ENCODE measurements around the gene LRPAP1.

LRPAP1 gene

DNA sequence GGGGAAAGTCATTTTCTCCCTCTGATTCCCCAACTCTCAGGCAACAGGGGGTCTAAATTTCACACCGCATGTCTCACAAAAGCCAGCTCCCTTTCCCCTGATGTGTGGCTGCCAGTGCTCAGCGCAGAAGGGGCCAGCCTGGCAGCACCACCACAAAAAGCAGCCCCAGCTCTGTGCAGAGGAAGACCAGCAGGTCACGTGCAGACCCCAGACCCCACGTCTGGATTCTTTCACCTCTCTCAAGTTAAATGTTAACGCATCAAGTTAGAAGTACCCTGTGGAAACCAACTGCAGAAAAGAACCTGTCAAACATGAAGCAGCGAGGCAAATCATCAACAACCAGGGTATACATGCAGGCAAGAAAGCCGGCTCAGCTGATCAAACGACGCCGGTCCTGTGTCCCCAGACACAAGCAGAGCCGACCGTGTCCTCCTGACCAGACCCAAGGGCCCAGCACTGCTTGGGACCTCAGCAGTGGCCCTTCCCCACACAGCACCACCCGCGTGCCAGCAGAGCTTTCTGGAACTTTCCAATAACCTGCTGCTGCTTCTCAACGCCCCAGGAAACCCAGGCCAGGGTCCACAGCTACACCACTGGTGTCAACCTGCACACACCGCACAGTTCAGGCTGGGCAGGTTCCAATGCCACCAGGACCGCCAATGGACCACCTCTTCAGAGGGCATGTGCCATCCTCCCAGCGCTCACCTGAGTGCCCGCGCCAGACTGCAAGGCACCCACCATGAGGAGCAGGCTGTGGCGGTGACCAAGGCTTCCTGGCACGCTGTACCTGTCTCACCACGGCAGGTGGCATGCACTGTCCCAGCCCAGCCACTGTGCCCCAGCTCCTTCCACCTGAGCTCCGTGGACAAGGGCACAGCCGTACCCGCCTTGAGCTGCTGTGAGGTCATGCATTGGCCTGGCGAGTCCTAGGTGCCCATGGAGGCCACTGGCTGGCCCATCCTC lies 4.0 kb downstream of the LRPAP1 start:
- Mint-ChIP-seq H3K9me3 (no peaks in the 10 kb centered on the region), H3K36me3 (peaks cover 37% of the 10 kb centered on the region), H3K4me3 (no peak overlapping the region), H3K4me1 (peaks cover 49% of the 10 kb centered on the region), H3K27ac (peak overlapping the region; percentile 76)
- ATAC-seq = no peak
- DNase-seq (ENCODE audit: low spot score in 2 of 2) = no peak

DNA sequence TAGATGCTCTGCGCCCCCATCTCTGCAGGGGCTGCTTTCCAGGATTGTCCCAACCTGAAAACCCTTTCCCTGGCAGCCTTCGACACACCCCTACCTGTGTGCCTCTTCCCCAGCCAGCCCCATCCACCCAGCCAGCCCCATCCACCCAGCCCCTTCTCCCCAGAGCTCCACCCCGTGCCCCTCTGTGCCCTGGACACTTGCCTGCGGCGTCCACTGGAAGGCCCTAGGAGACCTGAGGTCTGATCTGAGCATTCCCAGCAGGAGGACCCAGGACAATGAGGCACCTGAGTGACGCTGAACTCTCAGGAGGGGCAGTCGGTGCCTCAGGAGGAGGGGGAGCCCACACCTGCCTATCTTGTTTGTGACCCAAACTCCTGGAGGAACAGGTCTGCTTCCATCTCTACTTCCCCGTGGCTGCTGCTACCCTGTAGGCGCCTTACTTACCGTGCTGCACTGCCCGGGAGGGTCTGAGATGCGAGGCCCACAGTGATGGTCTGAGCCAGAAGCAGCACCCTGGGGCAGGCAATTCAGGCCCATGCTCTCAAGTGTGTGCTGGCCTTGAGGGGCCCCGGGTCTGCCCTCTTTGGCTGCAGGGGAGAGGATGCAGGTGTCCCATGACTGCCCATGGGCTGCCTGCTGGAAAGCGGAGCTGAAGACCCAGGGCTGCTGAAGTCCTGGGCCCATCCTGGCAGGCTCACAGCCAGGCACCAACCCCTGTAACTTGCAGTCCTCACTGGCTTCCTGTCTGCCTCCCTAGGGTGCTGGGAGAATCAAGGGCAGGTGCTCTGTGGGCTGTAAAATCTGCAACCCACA lies 4.9 kb downstream of the LRPAP1 start:
- DNase-seq (ENCODE audit: low spot score in 2 of 2) (no peak), ATAC-seq (no peak)
- no peak overlapping the region for H3K4me3 Mint-ChIP-seq
- peak overlapping the region; percentile 76 for H3K27ac Mint-ChIP-seq
- no peaks in the 10 kb centered on the region for H3K9me3 Mint-ChIP-seq
- H3K4me1 Mint-ChIP-seq = peaks cover 46% of the 10 kb centered on the region
- peaks cover 40% of the 10 kb centered on the region for H3K36me3 Mint-ChIP-seq

DNA sequence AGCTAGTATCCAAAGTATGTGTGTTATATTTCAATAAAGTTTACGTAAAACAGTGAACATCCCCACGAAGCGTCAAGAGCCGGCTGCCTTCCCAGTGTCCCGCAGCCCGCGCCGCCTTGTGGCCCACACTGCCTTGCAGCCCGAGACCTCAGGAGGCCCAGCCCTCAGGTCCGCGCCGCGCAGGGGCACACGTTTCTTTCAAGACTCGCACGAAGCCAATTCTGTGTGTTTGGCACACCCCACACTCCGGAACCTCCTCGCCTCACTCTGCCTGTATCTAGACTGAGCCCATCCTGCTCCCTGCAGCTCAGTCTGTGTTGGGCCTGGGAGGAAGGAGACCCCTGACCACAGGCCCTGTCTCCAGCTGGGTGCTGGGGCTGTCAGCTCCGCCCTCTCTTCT lies 5.8 kb downstream of the LRPAP1 start:
- H3K36me3 Mint-ChIP-seq = peaks cover 39% of the 10 kb centered on the region
- H3K4me1 Mint-ChIP-seq = peaks cover 38% of the 10 kb centered on the region
- ATAC-seq (no peak), DNase-seq (ENCODE audit: low spot score in 2 of 2) (no peak)
- no peaks in the 10 kb centered on the region for H3K9me3 Mint-ChIP-seq
- peak overlapping the region; percentile 76 for H3K27ac Mint-ChIP-seq
- H3K4me3 Mint-ChIP-seq = no peak overlapping the region

DNA sequence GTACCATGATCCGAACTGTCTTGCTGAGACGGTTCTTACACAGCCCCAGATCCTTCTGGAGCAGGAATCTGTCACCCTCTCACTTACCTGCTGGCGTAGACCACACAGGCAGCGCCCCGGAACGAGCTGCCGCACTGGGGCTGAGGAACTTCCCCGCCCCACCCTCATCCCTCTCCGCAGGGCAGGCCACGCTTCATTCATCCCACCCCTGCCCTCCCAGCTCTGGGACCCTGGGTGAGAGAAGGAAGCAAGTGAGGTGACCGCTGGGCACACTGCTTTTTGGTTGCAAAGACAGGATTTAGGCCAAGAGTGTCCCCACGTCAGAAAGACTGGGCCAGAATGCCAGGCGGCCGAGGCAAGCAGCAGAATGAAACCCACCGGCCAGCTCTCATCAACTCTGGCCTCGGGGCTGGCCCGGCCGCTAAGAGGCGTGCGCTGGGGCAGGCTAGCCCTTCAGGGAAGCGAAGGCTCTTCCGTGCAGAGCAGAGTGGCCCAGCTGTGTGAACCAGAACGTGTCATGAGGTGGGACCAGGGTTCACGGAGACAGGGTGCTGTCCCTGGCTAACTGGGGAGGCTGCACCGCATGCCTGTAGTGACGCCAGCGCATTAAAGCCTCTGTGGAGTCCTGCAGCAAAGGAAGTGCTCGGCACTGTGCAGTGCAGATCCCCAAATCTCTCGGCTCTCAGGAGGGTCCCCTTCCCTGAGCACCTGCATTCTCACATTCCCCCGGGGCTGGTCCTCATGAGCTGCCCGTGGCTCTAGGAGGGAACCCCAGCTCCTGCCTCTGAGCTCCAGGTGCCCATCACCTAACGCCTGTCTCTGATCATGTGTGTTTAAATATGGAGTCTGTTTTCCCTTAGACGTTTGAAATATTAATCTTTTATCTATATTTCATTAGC lies 6.4 kb downstream of the LRPAP1 start:
- H3K4me1 Mint-ChIP-seq = peaks cover 31% of the 10 kb centered on the region

DNA sequence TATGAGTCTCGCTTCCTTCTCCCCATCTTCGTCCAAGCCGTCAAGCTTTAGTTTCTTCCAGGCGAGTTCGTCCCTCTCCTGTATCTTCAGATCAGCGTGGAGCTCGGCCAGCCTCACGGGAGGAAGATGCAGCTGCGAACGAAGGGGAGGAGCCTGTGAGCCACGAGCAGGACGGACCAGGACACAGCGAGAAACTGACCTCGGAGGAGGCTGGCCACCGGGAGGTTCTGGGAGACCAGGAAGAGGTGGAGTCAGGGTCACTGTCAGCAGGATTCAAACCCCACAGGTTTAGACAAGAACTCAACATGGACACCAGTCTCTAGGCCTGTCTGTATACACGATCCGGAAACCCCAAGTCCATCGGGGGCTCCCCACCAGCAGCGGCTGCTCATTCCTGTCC lies 7.3 kb downstream of the LRPAP1 start:
- Mint-ChIP-seq H3K9me3 (no peaks in the 10 kb centered on the region), H3K27ac (no peak overlapping the region), H3K36me3 (peaks cover 50% of the 10 kb centered on the region), H3K4me3 (no peak overlapping the region), H3K4me1 (peaks cover 23% of the 10 kb centered on the region)
- ATAC-seq = no peak
- no peak for DNase-seq (ENCODE audit: low spot score in 2 of 2)

More for the DNA sequence above, 6.4 kb downstream of the LRPAP1 start:
- Mint-ChIP-seq H3K27ac (no peak overlapping the region), H3K9me3 (no peaks in the 10 kb centered on the region), H3K4me3 (no peak overlapping the region), H3K36me3 (peaks cover 45% of the 10 kb centered on the region)
- no peak for DNase-seq (ENCODE audit: low spot score in 2 of 2)
- ATAC-seq = no peak

DNA sequence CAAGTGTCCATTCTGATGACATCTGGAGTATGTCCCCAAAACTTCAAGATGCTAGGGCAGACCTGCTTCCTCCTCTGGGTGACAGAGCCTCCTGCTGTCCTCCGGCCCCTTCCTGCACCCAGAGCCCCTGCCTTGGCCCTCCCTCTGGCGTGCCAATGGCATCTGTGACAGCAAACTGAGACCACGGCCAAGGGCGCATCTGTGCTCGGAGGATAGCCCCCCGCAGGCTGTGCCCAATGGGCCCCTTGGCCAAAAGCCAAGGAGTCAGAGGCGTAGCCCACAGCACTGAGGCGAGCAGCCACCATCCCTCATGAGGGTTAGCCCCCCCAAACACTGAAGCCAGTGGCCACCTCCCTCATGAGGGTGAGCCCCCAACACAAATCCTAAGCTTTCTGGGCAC lies 7.9 kb downstream of the LRPAP1 start:
- H3K36me3 Mint-ChIP-seq = peaks cover 52% of the 10 kb centered on the region
- H3K4me3 Mint-ChIP-seq = no peak overlapping the region
- H3K4me1 Mint-ChIP-seq = peaks cover 19% of the 10 kb centered on the region
- ATAC-seq (no peak), DNase-seq (ENCODE audit: low spot score in 2 of 2) (no peak)
- H3K27ac Mint-ChIP-seq = no peak overlapping the region
- no peaks in the 10 kb centered on the region for H3K9me3 Mint-ChIP-seq

DNA sequence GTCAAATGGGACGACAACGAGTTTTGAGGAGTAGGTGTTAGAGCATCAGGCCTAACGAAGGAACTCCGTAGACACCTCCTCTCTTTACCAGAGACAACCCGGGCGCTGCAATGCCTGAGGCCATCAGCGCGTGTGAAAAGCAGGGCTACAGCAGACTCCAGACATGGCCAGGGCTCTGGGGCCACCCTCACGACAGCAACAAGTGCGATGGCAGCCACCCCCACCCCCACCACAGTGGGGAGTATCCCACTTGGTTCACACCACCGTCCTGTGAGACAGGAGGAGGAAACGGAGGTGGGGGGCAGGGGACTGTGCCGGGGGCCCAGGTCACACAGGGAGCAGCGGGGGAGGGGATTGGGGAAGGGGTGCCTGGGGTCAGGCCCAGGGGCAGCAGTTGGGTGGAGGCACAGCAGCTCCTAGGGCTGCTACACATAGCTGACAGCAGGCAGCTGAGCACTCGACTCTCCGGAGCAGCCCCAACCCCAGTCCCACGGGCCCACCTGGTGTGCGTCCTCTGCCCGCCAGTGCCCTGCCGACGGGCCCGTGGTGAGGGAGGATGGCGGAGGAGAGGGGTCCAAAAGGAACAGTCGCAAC lies 8.5 kb downstream of the LRPAP1 start:
- H3K36me3 Mint-ChIP-seq = peaks cover 50% of the 10 kb centered on the region

DNA sequence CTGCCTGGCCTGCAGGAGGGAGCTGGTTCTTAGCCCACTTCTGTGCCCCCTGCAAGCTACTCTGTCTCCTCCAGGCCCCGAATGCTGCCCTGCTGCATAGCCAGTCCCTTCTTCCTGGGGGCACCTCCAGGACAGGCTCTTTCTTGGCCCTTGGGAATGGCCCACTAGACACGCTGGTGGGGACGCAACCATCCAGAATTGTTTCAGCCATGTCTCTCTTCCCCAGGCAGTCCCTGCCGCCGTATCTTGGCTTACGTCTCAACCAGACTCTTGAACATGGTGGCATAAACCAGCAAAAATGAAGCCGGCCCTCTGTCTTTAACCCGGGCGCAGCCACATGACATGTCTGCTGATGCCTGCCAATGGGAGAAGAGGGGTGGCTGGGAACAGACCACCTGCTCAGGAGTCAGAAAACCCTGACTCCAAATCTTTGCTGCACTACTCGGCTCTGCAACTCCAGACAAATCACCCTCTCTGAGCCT lies 9.0 kb downstream of the LRPAP1 start:
- DNase-seq (ENCODE audit: low spot score in 2 of 2) (no peak), ATAC-seq (no peak)
- H3K27ac Mint-ChIP-seq = no peak overlapping the region
- no peak overlapping the region for H3K4me3 Mint-ChIP-seq
- peaks cover 14% of the 10 kb centered on the region for H3K4me1 Mint-ChIP-seq
- H3K9me3 Mint-ChIP-seq = no peaks in the 10 kb centered on the region
- H3K36me3 Mint-ChIP-seq = peaks cover 50% of the 10 kb centered on the region

More for the DNA sequence above, 8.5 kb downstream of the LRPAP1 start:
- Mint-ChIP-seq H3K9me3 (no peaks in the 10 kb centered on the region), H3K4me1 (peaks cover 19% of the 10 kb centered on the region), H3K27ac (no peak overlapping the region), H3K4me3 (no peak overlapping the region)
- DNase-seq (ENCODE audit: low spot score in 2 of 2) (no peak), ATAC-seq (no peak)

DNA sequence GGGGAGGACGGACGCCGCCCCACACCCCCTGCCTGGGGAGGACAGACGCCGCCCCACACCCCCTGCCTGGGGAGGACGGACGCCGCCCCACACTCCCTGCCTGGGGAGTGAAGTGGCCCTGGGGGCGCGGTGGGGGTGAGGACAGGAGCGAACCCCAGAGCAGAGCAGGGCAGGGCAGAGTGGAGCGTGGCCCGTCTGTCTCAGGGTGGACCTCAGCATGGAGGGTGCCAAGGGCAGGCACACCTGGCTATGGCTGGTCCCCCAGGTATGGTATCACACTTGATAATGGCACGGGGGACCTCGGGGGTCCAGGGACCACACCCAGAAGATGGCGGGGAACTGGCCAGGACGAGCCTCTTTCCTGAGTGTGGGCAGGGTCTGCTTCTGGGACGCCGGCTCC lies 9.6 kb downstream of the LRPAP1 start:
- H3K4me3 Mint-ChIP-seq = no peak overlapping the region
- peaks cover 52% of the 10 kb centered on the region for H3K36me3 Mint-ChIP-seq
- ATAC-seq = no peak
- no peak overlapping the region for H3K27ac Mint-ChIP-seq
- no peak for DNase-seq (ENCODE audit: low spot score in 2 of 2)
- peaks cover 11% of the 10 kb centered on the region for H3K4me1 Mint-ChIP-seq
- no peaks in the 10 kb centered on the region for H3K9me3 Mint-ChIP-seq

DNA sequence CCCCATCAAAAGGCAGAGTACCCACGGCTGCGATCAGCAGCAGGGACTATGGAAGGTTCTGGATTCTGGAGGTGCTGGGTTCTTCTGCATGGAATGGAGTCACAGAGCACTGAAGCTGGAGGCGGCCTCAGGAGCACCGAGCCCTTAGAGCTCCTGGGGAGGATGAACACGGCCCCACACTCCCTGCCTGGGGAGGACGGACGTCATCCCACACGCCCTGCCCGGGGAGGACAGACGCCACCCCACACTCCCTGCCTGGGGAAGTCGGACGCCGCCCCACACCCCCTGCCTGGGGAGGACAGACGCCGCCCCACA lies 9.9 kb downstream of the LRPAP1 start:
- ATAC-seq (no peak), DNase-seq (ENCODE audit: low spot score in 2 of 2) (no peak)
- Mint-ChIP-seq H3K36me3 (peaks cover 55% of the 10 kb centered on the region), H3K9me3 (no peaks in the 10 kb centered on the region), H3K27ac (no peak overlapping the region), H3K4me3 (no peak overlapping the region), H3K4me1 (peaks cover 8% of the 10 kb centered on the region)

DNA sequence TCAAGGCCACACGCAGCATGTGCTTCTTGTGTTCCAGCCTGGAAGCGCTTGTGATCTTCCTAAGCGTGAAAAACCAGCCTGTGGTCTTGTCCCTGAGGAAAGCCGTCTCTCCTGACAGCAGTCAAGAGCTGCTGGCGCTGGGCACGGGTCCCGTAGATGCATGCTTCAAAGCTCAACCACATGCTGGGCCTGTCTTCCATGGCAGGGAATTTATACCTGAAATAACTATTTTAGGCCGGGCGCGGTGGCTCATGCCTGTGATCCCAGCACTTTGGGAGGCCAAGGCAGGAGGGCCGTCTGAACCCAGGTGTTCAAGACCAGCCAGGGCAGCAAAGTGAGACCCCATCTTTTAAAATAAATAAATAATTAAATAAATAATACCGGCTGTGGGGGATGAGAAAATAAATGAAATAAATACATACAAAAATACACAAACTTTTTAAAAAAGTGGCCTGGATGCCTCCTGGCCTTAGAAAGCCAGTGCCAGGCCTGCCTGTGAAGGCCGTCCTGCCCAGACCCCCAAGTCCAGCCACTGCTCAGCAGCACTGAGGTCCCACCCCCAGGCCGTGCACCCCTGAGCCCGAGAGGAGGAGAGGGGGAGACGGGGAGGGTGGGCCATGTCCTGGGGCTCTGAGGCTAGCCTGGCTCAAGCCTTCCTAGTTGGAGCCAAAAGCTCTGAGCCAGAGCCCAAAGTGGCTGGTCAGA lies 10.4 kb downstream of the LRPAP1 start:
- Mint-ChIP-seq H3K36me3 (peaks cover 60% of the 10 kb centered on the region), H3K9me3 (no peaks in the 10 kb centered on the region), H3K4me1 (peaks cover 4% of the 10 kb centered on the region), H3K4me3 (no peak overlapping the region), H3K27ac (peak overlapping the region; percentile 53)
- no peak for ATAC-seq
- no peak for DNase-seq (ENCODE audit: low spot score in 2 of 2)

DNA sequence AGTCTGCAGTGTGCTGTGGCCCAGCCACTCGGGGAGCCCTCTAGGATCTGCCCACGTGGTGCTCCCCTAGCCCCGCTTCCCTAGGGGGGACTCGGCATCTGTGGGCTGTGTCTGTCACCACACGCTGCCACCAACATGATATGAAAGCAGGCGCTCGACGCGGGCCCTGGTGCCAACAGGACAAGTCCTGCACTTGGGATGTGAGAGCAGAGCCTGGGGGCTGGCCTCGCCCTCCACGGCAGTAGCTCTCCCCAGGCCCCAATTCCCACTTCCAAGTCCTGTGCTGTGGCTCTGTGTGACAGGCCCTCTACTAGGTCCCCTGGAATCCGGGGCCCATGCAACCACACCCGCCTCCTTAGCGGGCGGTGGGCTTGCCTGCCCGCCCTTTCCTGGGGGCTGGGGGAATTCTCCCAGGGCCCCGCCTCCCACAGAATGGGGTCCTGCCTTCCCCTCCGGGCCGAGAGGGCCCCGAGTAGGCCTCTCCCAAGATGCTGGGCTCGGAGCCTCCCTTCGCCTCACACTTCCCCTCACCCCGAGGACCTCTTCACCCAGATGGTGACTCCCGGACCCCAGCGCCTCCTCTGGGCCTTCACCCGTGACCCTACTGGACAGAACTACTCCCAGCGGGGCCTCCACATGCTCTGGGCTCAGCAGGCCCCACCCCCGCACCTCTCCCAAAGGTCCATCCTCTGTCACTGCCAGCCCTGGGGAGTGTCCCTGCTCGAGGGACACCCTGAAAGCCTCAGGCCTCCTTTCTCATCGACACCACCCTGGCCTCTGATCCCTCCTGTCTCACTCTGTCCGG lies 11.2 kb downstream of the LRPAP1 start:
- peaks cover 68% of the 10 kb centered on the region for H3K36me3 Mint-ChIP-seq
- peak overlapping the region; percentile 53 for H3K27ac Mint-ChIP-seq
- DNase-seq (ENCODE audit: low spot score in 2 of 2) = no peak
- no peak for ATAC-seq
- H3K9me3 Mint-ChIP-seq = no peaks in the 10 kb centered on the region
- H3K4me1 Mint-ChIP-seq = no peaks in the 10 kb centered on the region
- no peak overlapping the region for H3K4me3 Mint-ChIP-seq

DNA sequence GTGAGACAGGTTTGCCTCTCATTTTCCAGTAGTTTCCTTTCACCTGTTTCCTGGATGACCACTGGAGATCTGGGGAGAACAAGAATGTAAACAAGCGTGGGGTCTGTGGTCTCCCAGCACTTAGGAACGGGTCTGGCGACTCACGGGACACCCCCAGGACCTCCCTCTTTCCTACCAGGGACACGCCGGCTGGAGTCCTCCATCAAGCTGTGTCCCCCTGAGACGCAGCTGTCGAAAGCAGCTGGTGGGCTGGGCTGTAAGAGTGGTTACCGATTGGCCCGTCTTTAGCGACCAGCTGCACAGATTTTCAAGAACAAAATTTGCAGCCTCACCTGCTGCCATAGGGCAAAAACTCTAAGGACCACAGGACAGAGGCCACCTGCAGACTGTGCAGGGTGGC lies 11.9 kb downstream of the LRPAP1 start:
- no peak for ATAC-seq
- no peaks in the 10 kb centered on the region for H3K4me1 Mint-ChIP-seq
- peaks cover 75% of the 10 kb centered on the region for H3K36me3 Mint-ChIP-seq
- H3K27ac Mint-ChIP-seq = no peak overlapping the region
- DNase-seq (ENCODE audit: low spot score in 2 of 2) = no peak
- no peak overlapping the region for H3K4me3 Mint-ChIP-seq
- H3K9me3 Mint-ChIP-seq = no peaks in the 10 kb centered on the region

All from stimulated activated effector memory CD8-positive, alpha-beta T cell treated with anti-CD3 and anti-CD28 coated beads, Interleukin-12 subunit alpha, Interleukin-12 subunit beta, amount 100 ng/mL, for 72 hours (primary cell).